Activated CD4-positive, alpha-beta T cell treated with anti-CD3 and anti-CD28 coated beads, Interleukin-2, amount 50 U/mL, for 48 hours (primary cell): ENCODE measurements around the gene NAT9.
A peak's percentile ranks its signal among the peaks of the same experiment; 100 is the strongest.

Experiments used
- DNase-seq, 2 experiments: peaks; one replicate each; pipeline ENCODE4 v3.0.0-alpha.2; 2020

Gene NAT9

GRCh38 chr17:74742153-74742515, 34.0 kb downstream of the NAT9 start:
- DNase-seq: peak in 1 of 2 experiments; percentile 61

DNA sequence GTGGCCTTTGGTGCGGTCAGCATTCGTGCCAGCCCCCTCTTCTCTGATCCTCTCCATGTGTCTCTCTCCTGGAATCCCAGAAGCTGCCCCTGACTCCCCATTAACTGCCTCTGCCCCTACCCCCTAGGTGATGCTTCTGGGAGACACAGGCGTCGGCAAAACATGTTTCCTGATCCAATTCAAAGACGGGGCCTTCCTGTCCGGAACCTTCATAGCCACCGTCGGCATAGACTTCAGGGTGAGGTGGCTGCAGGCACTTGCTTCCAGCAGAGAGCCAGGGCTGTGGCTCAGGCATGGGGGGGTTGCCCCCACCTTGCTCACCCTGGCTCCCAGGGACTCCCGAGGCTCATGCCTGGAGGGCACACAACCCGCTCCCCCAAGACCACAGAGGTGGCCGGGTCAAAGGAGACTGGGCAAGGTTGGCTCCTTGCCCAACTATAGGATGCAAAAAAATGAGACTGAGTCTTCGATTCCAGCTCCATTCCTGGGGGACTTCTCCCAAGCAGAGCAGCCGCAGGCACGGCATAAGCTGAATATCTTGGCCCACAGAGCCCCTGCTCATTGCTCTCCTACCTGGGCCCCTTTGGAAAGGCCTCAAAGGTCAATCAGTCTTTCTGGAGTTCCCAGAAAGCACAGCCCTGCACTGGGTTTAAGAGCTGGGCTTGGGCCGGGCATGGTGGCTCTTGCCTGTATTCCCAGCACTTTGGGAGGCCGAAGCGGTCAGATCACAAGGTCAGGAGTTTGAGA, 35.3 kb downstream of the NAT9 start:
- no peak for DNase-seq

DNA sequence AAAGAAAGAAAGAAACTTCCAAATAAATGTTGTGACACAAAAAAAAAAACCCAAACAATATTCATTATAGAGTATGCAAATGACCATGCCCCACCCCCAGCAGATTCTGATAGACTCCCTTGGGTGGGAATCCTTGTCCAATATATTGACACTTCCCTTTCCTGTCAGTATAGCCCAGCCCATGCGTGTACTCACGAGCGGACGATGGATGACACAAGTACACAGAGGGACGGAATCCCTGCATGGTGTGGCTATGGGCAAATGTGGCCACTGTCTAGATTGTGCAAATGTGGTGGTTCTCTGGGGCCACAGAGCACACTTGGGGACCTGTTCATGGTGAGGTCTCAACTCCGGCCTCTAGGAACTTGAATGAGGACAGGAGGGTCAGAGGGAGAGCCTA, 36.0 kb downstream of the NAT9 start:
- no peak for DNase-seq

GRCh38 chr17:74739227-74739831, 36.8 kb downstream of the NAT9 start:
- DNase-seq: no peak

DNA sequence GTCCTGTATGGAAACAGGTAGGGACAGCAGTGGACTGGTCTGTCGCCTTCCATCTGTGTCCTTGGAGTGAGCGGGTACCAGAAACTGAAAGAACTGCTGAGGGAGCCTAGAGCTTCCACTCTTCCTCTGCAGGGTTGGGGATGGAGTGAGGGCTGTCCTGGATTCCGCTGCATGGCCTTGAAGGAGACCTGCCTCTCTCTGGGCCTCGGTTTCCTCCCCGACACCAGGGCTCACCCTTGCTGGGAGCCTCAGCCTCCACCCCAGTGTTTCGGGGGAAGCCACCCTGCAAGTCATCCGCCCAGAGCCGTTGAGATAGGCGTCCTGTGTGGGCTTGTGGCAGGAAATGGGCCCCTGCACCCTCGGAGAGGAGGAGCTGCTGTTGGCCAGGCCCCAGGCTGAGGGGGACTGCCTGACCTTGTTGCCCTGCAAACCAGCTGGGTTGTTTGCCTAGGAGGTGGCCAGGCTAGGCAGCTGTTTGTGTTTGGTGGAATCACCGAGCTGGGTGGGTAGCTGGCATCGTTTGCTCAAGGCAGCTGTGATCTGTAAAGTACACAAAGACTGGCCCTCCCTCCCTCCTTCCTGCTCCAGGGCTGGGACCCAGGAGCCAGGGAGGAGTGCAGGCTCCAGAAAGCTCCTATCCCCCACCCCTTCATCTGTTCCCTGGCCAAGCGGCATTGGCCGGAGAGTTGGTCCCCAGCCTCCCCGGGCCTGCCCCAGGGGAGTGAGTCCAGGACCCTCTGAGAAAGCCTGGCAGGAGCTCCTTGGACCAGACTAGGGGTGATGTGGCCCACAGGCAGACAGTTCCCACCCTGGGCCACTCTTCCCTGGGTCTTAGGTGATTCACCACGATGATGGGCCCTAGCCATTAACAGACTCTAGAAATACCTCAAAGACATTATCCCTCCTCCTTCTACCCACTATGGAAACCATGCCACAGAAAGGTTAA, 37.8 kb downstream of the NAT9 start:
- peak; percentile 77 to 81 for DNase-seq

- peak in 1 of 2 experiments; percentile 63 for DNase-seq
Observed at GRCh38 chr17:74737299-74738050, 38.7 kb downstream of the NAT9 start.

- no peak for DNase-seq
Observed at GRCh38 chr17:74736513-74737298, 39.4 kb downstream of the NAT9 start, which contains the start of gene RAB37. Gene RAB37, plus strand, starts transcription at chr17:74737256. Its CDS starts 17 bp downstream, at chr17:74737273.

GRCh38 chr17:74734256-74734655, 41.9 kb downstream of the NAT9 start:
- no peak for DNase-seq

- DNase-seq: no peak
Observed at GRCh38 chr17:74733365-74734122, 42.6 kb downstream of the NAT9 start.

DNA sequence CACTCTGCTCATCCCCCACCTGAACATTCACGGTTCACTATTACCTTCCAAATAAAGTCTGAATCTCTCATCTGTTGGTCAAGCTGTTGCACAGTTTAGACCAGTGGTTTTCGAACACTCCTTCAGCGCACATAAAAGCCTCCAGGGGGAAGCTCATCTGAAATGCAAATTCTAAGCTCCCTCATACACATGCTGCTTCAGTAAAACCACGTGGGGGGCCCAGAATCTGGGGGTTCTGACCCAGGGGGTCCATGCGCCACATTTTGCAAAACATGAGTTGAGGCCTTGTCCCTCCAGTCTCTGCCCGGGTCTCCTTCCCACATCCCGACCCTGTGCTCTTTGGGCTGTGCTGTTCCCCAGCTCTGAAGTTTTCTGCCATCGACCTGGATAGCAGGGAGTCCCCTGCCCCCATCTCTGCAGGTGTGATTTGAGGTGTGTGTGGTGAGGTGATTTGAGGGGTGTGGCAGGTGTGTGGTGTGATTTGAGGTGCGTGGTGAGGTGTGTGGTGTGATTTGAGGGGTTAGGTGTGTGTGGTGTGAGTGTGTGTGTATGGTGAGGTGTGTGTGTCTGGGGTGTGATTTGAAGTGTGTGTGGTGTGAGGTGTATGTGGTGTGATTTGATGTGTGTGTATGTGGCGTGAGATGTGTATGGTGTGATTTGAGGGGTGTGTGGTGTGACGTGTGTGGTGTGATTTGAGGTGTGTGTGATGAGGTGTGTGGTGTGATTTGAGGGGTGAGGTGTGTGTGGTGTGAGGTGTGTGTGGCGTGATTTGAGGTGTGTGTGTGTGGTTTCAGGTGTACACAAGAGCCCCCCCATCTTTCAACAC, 43.9 kb downstream of the NAT9 start:
- DNase-seq: no peak

DNA sequence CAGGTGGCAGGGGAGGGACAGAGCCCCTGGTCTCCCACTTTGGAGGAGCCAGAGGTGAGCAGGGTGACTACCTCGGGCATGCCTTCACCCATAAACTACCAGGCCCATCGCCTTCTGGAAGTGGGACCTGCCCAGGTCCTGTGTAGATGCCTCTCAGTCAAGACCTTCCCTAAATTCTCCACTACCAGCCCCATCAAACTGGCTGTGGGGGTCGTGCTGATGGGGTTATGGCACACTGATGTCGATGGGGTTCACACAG, 44.9 kb downstream of the NAT9 start:
- no peak for DNase-seq

DNA sequence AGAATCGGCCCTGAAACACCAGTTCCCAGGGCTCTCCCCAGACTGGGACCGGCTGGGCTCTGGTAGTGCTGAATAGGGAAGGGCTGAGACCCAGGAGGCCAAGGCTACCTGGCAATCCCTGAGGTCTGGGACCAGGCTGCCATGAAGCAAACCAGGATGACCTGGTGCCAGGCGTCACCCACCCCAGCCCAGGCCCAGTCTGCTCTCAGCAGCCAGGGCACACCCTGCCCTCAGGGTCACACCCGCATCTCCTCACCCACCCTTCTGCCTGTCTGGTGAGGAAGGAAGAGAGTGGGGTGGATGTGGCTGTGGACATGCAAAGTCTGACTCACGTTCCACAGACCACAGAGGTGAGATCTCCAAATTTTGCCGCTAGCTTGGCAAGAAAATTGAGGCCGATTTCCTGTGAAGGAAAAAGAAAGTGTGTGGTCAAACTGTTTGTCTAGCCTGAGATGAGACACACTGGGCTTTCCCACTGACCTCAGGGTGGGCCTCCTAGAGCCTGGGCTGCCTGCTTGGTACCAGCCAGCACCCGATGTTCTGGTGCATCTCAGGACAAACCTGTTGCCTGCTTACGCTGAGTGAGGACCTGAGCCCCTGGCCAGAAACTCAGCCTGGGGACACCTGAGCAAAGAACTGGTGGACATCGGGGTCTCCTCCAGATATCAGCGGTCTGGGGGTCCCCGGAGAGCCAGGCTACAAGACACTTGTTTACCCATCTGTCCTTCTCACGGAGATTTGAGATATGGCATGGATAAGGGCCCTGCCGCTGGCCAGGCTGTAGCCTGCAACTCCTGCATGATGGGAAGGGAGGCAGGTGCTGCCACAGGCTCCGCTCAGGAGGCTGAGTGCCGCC, 45.4 kb downstream of the NAT9 start:
- peak in 1 of 2 experiments; percentile 50 for DNase-seq

DNA sequence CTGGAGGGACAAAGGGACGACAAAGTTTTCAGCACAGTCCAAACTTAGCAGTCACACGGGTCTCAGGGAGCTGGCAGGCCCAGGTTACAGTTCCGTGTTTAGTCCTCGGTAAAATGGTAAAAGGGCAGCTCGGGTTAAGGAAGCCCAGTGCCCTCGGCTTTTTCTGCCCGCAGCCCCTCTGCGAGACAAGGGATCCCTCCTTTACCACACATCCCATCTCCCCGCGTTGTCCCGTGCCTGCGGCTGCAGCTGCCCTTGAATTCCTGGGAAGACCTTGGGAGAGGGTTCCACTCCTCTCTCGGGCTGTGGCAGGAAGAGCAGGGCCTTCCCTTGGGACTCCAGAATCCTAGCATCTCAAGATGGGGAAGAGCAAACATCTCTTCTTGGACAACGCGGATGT, 46.3 kb downstream of the NAT9 start:
- DNase-seq: no peak

- DNase-seq: no peak
Observed at GRCh38 chr17:74729368-74729767, 46.8 kb downstream of the NAT9 start.

GRCh38 chr17:74728702-74729075, 47.5 kb downstream of the NAT9 start:
- no peak for DNase-seq

- DNase-seq: no peak
Observed at GRCh38 chr17:74728033-74728701, 48.0 kb downstream of the NAT9 start.

- no peak for DNase-seq
Observed at GRCh38 chr17:74725111-74725510, 51.0 kb downstream of the NAT9 start.

DNA sequence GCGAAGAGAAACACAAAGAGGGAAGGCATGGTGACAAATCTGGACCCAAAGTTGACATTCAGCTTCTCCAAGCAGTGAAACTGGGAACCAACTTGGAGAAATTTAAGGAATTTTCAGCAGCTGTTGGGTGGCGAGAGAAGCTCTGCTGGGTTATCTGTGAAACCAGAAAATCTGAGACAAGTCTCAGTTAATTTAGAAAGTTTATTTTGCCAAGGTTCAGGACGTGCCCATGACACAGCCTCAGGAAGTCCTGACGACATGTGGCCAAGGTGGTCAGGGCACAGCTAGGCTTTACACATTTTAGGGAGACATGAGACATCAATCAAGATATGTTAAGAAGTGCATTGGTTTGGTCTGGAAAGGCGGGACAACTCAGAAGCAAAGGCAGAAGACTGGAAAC, 52.3 kb downstream of the NAT9 start:
- DNase-seq: no peak

DNA sequence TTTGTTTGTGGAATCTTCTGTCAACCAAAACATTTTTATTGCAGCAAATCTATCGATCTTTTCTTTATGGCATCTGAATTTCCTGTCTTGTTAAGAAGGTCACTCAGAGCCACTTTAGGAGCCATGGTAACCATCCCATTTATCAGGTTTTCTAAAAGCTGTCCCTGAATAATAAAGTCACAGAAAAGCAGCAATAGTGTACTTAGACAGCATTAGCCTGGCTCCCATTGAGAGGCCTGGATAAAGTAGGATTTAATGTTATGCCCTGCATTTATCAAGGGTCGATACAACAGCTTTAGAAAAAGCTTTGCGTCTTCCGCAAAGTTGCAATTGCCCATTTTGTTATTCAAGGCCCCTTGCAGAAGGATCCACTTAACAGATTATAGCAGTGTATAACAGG, 53.4 kb downstream of the NAT9 start:
- no peak for DNase-seq
